Stromal cell of bone marrow (primary cell): ENCODE data around the gene EMB.
A peak's percentile ranks its signal among the peaks of the same experiment; 100 is the strongest.
"Not testable (repeated sequence)": the region's sequence is repeated elsewhere in the genome, so short reads cannot be mapped to it uniquely, and the experiment has no call there.

Source experiments
- DNase-seq: peaks from one replicate; pipeline ENCODE4 v3.0.0-alpha.2; 2012; ENCODE audit warnings: low read depth

The EMB gene

DNA sequence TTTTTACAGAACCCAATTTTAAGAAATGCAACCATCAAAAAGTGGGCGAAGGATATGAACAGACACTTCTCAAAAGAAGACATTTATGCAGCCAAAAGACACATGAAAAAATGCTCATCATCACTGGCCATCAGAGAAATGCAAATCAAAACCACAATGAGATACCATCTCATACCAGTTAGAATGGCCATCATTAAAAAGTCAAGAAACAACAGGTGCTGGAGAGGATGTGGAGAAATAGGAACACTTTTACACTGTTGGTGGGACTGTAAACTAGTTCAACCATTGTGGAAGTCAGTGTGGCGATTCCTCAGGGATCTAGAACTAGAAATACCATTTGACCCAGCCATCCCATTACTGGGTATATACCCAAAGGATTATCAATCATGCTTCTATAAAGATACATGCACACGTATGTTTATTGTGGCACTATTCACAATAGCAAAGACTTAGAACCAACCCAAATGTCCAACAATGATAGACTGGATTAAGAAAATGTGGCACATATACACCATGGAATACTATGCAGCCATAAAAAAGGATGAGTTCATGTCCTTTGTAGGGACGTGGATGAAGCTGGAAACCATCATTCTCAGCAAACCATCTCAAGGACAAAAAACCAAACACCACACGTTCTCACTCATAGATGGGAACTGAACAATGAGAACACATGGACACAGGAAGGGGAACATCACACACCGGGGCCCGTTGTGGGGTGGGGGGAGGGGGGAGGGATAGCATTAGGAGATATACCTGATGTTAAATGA, 19.7 kb downstream of the EMB start:
- not testable (repeated sequence) for DNase-seq

DNA sequence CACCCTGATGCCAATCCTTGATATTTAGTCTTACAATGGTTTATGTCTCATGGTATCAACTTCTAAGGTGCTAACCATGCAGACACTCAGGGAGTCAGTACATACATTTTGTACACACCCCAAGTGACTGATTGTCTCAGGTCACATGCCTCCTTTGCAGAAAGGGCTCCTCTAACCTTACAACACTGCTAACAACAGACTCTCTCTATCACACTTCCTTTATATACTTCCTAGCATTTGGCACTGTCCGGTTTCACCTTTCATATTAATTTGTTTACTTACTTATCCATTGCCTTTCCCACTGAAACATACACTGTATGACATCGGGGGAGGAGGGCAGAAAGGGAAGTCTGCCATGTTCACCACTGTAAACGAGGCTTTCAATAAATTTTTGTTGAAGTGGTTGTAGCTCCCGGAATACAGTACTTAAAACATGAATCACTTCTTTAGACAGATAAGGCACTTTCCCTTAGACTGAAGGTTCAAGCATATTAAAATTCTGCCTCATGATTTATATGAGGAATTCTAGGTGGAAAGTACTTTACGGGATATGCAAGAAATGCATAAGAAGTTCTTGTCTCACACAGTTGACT, 20.6 kb downstream of the EMB start:
- no peak for DNase-seq

DNA sequence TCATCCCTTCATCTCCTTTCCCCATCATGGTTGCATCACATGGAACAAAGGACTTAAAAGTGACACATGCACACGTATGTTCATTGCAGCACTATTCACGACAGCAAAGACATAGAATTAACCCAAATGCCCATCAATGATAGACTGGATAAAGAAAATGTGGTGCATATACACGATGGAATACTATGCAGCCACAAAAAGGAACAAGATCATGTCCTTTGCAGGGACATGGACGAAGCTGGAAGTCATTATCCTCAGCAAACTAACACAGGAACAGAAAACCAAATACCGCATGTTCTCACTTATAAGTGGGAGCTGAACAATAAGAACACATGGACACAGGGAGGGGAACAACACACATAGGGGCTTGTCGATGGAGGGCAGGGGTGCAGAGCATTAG, 21.4 kb downstream of the EMB start:
- DNase-seq, result not testable (repeated sequence)

DNA sequence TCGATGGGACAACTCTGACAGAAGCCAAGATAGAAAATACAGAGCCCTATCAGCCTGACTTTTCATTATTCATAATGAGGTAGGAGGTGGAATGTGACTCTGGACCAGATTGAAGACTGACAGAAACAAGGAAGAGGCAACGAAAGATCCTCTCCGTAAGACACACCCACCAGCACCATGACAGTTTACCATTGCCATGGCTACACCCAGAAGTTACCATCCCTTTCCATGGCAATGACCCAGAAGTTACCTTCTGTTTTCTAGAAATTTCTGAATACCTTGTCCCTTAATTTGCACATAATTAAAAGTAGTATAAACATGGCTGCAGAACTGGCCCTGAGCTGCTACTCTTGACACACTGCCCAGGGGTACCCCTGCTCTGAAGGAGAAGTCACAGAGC, 24.5 kb downstream of the EMB start:
- not testable (repeated sequence) for DNase-seq

DNA sequence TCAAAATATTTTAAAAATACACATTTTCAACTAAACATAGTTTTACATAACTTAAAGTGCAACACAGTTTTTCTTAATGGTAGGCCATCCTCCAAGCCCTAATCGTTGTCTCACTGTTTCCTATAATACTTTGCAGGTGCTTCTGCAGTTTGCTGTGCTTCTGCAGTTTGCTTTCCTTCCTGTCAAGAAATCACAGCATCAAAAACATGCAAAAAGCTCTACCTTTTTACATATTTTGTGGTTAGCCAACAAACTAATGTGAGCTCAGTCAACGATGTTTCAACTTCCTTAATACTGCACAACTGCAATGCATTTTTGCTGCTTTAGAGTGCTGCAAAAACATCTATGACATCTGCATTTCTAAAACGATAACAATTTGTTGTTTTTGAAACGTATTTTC, 25.2 kb downstream of the EMB start:
- no peak for DNase-seq

DNA sequence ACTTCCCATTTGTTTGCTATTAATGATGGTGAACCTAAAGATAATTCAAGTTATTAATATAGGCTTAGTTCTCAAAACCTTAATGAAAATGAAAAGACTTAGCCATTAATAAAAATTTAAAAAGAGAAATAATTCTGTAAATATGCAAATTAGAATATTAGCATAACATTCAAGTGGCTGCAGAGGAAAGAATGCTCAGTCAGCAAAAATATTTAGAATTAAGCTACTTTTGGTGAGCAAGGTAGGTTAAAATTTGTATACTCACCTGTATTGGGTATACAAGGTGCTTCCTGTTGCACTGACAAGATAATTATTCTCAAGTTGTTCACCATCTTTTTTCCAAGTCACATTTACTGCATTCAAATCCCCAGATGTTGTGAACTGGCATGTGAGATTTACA, 30.2 kb downstream of the EMB start:
- not testable (repeated sequence) for DNase-seq

DNA sequence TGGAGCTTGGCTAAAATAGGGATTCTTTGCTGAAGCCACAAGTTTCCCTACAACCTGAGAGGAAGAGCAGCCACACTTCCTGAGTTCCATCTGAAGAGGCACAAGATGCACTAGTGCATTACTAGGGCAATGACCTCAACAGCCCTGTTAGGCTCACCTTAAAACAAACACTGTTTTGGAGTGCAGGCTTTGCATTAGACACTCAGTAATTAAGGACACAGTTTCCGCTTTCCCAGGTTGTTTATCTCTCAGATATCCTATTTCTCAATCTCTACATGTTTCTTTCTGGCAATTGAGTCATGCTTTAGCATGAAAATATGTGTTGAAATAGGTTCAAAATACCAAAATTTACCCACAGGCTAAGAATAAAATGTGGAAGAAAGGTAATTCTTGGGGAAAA, 34.2 kb downstream of the EMB start:
- DNase-seq, result no peak

DNA sequence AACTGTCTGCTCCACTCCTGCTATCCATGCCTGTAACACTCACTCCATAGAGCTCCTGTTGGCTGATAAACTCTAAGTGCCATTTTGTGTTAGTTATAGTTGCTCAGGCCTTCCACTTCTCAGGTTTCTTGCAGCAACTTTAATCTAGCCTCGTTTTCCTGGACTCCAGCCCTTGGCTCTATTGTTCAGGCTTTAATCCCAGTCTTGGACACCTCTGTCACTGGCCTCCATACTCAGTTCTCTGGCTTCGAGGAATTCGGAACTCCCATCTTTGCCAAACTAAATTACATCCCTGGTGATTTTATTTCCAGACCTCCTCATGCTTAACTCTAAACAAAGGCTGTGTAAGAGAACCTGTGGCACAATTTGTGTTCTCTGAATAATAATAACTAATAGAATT, 39.8 kb downstream of the EMB start:
- peak; percentile 13 for DNase-seq

DNA sequence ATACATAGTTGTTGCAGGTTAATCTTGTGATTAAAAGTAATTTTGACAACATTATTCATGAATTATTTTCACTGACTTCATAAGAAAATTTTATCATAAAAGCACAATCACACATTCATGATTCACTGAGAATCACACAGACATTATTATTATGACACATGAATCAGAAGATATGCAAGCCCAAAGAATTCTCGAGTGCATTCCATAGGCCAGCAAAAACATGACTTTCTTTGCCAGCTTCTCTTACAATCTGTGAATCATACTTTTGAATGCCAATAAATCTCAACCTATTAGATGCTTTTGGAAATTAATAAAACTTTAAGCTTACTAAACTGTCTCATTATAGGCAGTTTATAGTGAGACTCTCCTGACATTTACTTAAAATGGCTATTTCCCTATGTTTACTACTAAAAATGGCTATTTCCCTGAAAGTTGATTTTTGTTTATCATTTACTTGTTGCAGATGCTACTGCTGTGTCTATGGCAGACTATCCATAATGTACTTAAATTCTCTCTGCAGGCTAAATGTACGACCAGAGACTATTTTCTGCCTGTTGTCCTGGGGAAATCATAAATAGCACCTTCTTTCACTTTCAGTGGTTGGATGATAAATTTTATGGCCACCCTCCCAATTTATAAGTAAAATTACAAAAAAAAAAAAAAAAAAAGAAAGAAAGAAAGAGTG, 47.0 kb downstream of the EMB start:
- peak; percentile 89 for DNase-seq

DNA sequence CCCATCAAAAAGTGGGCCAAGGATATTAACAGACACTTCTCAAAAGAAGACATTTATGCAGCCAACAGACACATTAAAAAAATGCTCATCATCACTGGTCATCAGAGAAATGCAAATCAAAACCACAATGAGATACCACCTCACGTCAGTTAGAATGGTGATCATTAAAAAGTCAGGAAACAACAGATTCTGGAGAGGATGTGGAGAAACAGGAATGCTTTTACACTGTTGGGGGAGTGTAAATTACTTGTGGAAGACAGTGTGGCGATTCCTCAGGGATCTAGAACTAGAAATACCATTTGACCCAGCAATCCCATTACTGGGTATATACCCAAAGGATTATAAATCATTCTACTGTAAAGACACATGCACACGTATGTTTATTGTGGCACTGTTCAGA, 48.8 kb downstream of the EMB start:
- peak; percentile 8 for DNase-seq

DNA sequence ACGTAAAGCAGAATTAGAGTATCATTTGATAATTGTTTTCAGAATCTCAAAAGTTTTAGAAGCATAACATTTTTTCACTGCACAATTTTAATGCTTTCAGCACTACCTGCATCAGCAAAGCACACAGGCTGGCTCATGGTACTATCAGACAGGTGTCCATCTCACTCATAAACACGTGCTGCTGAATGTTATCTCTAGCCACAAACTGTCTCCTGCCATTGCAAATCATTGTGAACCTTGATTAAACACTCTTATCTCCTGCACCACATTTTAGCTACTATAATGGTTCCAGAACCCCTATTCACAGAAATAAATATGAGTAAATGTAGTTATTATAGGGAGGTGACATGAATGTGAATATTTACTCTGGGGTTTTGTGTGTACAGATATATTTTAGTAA, 56.7 kb downstream of the EMB start:
- not testable (repeated sequence) for DNase-seq

DNA sequence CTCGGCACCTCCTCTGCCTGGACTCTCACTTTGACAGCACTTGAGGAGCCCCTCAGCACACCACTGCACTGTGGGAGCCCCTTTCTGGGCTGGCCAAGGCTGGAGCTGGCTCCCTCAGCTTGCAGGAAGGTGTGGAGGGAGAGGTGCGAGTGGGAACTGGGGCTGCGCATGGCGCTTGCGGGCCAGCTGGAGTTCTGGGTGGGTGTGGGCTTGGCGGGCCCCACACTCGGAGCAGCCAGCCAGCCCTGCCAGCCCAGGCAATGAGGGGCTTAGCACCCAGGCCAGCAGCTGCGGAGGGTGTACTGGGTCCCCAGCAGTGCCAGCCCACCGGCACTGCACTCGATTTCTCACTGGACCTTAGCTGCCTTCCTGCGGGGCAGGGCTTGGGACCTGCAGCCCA, 64.4 kb downstream of the EMB start:
- DNase-seq, result not testable (repeated sequence)

DNA sequence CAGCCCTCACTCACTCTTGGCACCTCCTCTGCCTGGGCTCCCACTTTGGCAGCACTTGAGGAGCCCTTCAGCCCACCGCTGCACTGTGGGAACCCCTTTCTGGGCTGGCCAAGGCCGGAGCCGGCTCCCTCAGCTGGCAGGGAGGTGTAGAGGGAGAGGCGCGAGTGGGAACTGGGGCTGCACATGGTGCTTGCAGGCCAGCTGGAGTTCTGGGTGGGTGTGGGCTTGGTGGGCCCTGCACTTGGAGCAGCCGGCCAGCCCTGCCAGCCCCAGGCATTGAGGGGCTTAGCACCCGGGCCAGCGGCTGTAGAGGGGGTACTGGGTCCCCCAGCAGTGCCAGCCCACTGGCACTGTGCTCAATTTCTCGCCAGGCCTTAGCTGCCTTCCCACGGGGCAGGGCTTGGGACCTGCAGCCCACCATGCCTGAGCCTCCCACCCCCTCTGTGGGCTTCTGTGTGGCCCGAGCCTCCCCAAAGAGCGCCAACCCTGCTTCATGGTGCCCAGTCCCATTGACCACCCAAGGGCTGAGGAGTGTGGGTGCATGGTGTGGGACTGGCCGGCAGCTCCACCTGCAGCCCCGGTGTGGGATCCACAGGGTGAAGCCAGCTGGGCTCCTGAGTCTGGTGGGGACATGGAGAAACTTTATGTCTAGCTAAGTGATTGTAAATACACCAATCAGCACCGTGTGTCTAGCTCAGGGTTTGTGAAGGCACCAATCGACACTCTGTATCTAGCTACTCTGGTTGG, 71.6 kb downstream of the EMB start:
- DNase-seq, result not testable (repeated sequence)

DNA sequence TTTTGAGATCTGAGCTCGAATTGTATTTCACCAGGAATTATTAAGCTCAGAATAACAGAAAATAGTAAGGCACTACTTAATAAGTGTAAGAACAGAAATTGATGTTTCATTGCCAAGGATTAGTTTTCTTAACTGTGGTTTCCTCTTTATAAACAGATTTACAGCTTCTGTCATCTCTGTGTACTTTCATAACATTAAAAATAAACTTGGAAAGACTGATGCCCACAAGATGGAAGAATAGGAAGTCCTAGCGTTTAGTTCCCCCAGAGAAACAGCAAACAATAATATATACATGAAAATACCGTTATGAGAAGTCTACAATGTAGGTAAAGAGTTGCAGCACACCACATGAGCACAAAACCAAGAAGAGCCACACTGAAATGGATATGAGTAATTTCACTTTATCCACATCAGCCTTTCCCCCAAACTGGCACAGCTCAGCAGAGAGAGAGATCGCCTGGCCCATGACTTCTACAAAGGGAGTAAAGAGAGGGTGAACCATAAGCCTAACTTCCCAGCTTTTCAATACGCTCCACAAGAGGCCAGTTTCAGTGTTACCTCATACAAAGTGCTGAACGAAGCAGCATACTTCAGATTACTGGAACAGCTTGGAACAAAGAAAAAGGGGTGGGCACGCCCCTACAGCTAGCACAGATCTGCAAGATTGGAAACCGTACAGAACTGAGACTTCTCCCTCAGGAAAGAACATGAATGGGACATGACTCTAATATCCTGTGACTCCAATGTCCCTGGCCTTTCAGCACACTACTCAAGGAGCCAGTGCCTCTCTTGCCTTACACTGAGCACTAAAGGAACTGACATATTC, 75.4 kb downstream of the EMB start:
- peak; percentile 21 for DNase-seq

DNA sequence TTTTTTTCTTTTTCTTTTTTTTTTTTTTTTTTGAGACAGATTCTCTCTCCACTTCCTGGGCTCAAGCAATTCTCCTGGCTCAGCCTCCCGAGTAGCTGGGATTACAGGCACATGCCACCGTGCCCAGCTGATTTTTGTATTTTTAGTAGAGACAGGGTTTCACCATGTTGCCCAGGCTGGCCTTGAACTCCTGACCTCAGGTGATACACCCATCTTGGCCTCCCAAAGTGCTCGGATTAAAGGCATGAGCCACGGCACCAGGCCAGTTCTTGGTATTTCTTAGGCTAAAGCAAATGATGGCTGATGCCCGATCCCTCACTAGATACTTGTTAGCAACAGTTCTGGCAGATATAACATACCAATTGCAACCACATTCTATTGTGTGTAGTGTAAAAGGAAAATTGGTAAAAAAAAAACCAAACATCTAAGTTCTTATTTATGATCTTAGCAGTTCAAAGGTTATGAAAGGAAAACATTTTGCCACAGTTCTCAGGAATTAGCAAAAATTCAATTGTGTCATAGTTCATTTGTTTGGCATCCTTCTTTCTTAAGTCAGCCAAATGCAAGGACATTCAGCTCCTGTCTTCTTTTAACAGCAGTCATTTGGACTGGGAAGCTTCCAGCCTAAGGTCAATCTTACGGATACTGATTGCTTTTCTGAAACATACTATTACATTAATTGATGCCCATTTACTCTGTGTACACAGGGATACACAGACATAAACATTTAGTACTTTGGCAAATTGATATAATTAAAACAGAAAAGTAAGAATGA, 76.4 kb downstream of the EMB start:
- DNase-seq, result not testable (repeated sequence)

DNA sequence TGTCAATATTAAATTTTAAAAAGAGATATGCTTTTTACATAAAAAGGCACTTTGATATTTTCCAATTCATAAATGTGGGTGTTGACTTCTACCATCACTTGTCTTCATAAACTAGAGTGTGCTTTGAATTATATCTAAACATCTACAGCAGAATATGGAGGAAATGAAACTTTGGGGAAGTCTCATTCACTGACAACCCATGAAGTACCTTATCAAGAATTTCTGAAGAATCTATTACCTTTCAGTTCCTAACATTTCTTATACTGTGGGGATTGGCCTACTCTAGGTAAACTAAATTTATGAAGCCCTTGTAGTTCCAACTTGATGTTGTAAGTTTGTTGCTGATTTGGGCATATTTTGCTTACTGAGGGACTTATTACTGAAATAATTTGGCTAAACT, 81.9 kb downstream of the EMB start:
- no peak for DNase-seq

DNA sequence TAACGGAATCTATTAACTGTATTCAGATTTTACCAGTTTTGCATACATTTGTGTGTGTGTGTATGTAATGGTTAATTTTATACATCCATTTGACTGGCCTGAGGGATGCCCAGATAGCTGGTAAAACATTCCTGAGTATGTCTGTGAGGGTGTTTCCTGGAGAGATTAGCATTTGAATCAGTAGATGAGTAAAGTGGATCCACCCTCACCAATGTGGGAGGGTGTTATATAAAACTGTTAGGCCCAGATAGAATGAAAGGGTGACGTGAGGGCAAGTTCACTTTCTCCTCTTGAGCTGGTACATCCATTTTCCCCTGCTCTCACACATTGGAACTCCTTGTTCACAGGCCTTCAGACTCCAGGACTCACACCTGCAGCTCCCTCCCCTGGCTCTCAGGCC, 88.7 kb downstream of the EMB start:
- DNase-seq, result no peak
